Prostate gland (tissue), 2 donors: Measurements from ENCODE around the gene CTRB2. TPM values are rescaled to one million over a fixed set of nuclear protein-coding genes. Genes with fewer than 3 reads are reported as not detected.

ENCODE experiments used
- DNase-seq: peaks from one replicate; pipeline ENCODE4 v3.0.0-alpha.2; 2019; ENCODE audit warnings: low spot score
- H3K27ac ChIP-seq, 2 donors: fragments of 200-600 bp; sonication (generic); 2 replicates each; pipeline ENCODE4 v1.5.1; 2017 to 2019
- H3K27me3 ChIP-seq: fragments of 200-600 bp; sonication (generic); replicated peaks from 2 replicates; pipeline ENCODE4 v1.5.1; 2019; ENCODE audit not compliant: insufficient read depth
- H3K36me3 ChIP-seq, 2 donors: fragments of 200-600 bp; sonication (generic); 1 replicate in 1 of 2; 2 replicates in 1 of 2; pipeline versions ENCODE4 v1.5.1 to v1.8.1; 2017 to 2019
- H3K4me1 ChIP-seq: fragments of 200-600 bp; sonication (generic); replicated peaks from 2 replicates; pipeline ENCODE4 v1.5.1; 2019
- H3K4me3 ChIP-seq, 2 donors: fragments of 200-600 bp; sonication (generic); 2 replicates each; pipeline ENCODE4 v1.5.1; 2017 to 2019
- H3K9me3 ChIP-seq: fragments of 200-600 bp; sonication (generic); 2 replicates; pipeline ENCODE4 v1.5.1; 2017
- CTCF ChIP-seq, 4 experiments: fragments of 200-600 bp in 2 of 4; fragments of 450-650 bp in 2 of 4; sonication (generic) in 2 of 4; IDR thresholded peaks; 1 replicate in 3 of 4; 2 replicates in 1 of 4; pipeline ENCODE4 v1.5.1; 2016 to 2019; ENCODE audit warnings: antibody characterized with exemption in 4 of 4, mild to moderate bottlenecking in 2 of 4, moderate library complexity in 2 of 4
- POLR2A ChIP-seq: fragments of 450-650 bp; IDR thresholded peaks from one replicate; pipeline ENCODE4 v1.6.1; 2016; ENCODE audit warnings: antibody characterized with exemption, mild to moderate bottlenecking
- POLR2AphosphoS5 ChIP-seq: sonication (generic); formaldehyde crosslinking; IDR thresholded peaks from one replicate; pipeline ENCODE4 v1.6.1; 2017; ENCODE audit warnings: antibody characterized with exemption
- WGBS: methylation state at CpG from one replicate; pipeline ENCODE4 v1.1.5; 2018; 5-methylcytosine and 5-hydroxymethylcytosine counted together
- intact Hi-C: fragments of 100-400 bp; cut with DNase I; formaldehyde crosslinking; loops from one replicate; pipeline ENCODE4 v1.14.2; 2022
- total RNA-seq, 2 donors: library from RNA; depleted of rRNA; stranded (reverse); fragments of >200 nt; gene quantifications; one replicate each; pipeline ENCODE4 v1.1.0, GENCODE V29; 2016

The CTRB2 gene
- not detected for total RNA-seq

- intact Hi-C loops: loop anchor here (2.0 kb wide), 1 partner anchor 18 kb away; no protein-coding TSS in a partner anchor
- Histone ChIP-seq H3K27me3 (no peaks in the 10 kb centered on the region), H3K4me1 (no peaks in the 10 kb centered on the region), H3K36me3 (no peaks in the 10 kb centered on the region), H3K27ac (no peak within 1 kb of the TSS), H3K4me3 (no peak within 1 kb of the TSS), H3K9me3 (no peaks in the 10 kb centered on the region)
- DNase-seq: no peak
- WGBS: 86% methylated on average over 23 of the region's 24 CpGs
- TF ChIP-seq CTCF (IDR thresholded peaks at IDR 0.05) (no peak), POLR2A (no peak), POLR2AphosphoS5 (no peak)
These were observed at the start of gene CTRB2 for GRCh38 chr16:75206749-75207451. Gene CTRB2 (minus strand): TSS chr16:75207161. CDS start chr16:75207141, 20 bp downstream.

- Histone ChIP-seq H3K4me1 (peaks cover 19% of the 10 kb centered on the region), H3K27ac (peak overlapping the region in 1 of 2 donors; percentile 56), H3K9me3 (no peaks in the 10 kb centered on the region), H3K36me3 (no peaks in the 10 kb centered on the region), H3K4me3 (no peak overlapping the region), H3K27me3 (no peaks in the 10 kb centered on the region)
- 55% methylated on average over 12 of the region's 12 CpGs for whole genome bisulfite sequencing
- DNase-seq: no peak
- TF ChIP-seq POLR2A (no peak), POLR2AphosphoS5 (no peak)
- intact Hi-C loops: no loop called here
These were observed 49.2 kb upstream of the CTRB2 start for GRCh38 chr16:75256059-75256571.

GRCh38 chr16:75254359-75254837 is 47.4 kb upstream of the CTRB2 start:
- DNase-seq: no peak
- intact Hi-C loops: loop anchor here (5.0 kb wide), 1 partner anchor 133 kb away; no protein-coding TSS in a partner anchor

GRCh38 chr16:75252946-75253911 is 46.3 kb upstream of the CTRB2 start:
- H3K27me3 ChIP-seq: no peaks in the 10 kb centered on the region
- peaks cover 34% of the 10 kb centered on the region for H3K4me1 ChIP-seq
- 46% methylated on average over 15 of the region's 15 CpGs for WGBS
- peak overlapping the region; percentile 88 to 89 for H3K27ac ChIP-seq
- no peaks in the 10 kb centered on the region for H3K36me3 ChIP-seq
- no peak for DNase-seq
- intact Hi-C loops: loop anchor here (5.0 kb wide), 1 partner anchor 134 kb away; no protein-coding TSS in a partner anchor
- no peak for TF ChIP-seq CTCF (IDR thresholded peaks at IDR 0.05)
- H3K9me3 ChIP-seq: no peaks in the 10 kb centered on the region
- no peak overlapping the region for H3K4me3 ChIP-seq

More at GRCh38 chr16:75254359-75254837, 47.4 kb upstream of the CTRB2 start:
- Histone ChIP-seq H3K9me3 (no peaks in the 10 kb centered on the region), H3K27me3 (no peaks in the 10 kb centered on the region), H3K4me3 (no peak overlapping the region), H3K27ac (no peak overlapping the region), H3K4me1 (peaks cover 24% of the 10 kb centered on the region), H3K36me3 (no peaks in the 10 kb centered on the region)
- 72% methylated on average over 5 of the region's 5 CpGs for WGBS
- TF ChIP-seq POLR2A (no peak), POLR2AphosphoS5 (no peak)

- Histone ChIP-seq H3K4me3 (peak overlapping the region in 1 of 2 donors; percentile 81), H3K27ac (peak overlapping the region; percentile 88 to 89), H3K36me3 (no peaks in the 10 kb centered on the region), H3K4me1 (peaks cover 34% of the 10 kb centered on the region), H3K9me3 (no peaks in the 10 kb centered on the region), H3K27me3 (no peaks in the 10 kb centered on the region)
- DNase-seq: no peak
- intact Hi-C loops: loop anchor here (5.0 kb wide), 1 partner anchor 135 kb away; no protein-coding TSS in a partner anchor
- TF ChIP-seq POLR2A (no peak), CTCF (IDR thresholded peaks at IDR 0.05) (no peak), POLR2AphosphoS5 (no peak)
- WGBS: 69% methylated on average over 20 of the region's 24 CpGs
These were observed 45.3 kb upstream of the CTRB2 start for GRCh38 chr16:75252049-75252864.
